ENCODE measurements around the gene FLOT2. TPM values are rescaled to one million over a fixed set of nuclear protein-coding genes. Genes with fewer than 3 reads are reported as not detected.

Gene FLOT2
- total RNA-seq, 1 experiment from 2014 or later, result 98.1 TPM

- no peak overlapping the region for H3K4me2 ChIP-seq (ENCODE audit: low read length)
- H3K27me3 ChIP-seq (ENCODE audit: insufficient read depth, low read length), result no peaks in the 10 kb centered on the region
- H3K27ac ChIP-seq (ENCODE audit: low read depth, low read length), result no peak overlapping the region
- ATAC-seq (no peak), DNase-seq (ENCODE audit: low read depth, low spot score) (no peak)
- TF ChIP-seq JUND (IDR thresholded peaks at IDR 0.05) (no peak), CBX3 (IDR thresholded peaks at IDR 0.05; ENCODE audit: low read depth) (no peak), EZH2phosphoT487 (IDR thresholded peaks at IDR 0.05; ENCODE audit: borderline replicate concordance) (no peak), SP1 (IDR thresholded peaks at IDR 0.05; ENCODE audit: low read depth) (no peak), TCF7L2 (IDR thresholded peaks at IDR 0.05; ENCODE audit: borderline replicate concordance, extremely low read depth, insufficient read depth, insufficient read length) (no peak), YY1 (IDR thresholded peaks at IDR 0.05; ENCODE audit: extremely low read depth, insufficient replicate concordance, low read depth, low read length) (no peak), EGR1 (IDR thresholded peaks at IDR 0.05; ENCODE audit: low read depth) (no peak), EZH2 (IDR thresholded peaks at IDR 0.05) (no peak)
- TF ChIP-seq, protein P1, sequence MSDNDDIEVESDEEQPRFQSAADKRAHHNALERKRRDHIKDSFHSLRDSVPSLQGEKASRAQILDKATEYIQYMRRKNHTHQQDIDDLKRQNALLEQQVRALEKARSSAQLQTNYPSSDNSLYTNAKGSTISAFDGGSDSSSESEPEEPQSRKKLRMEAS (IDR thresholded peaks at IDR 0.05), result no peak
- no peaks in the 10 kb centered on the region for H4K20me1 ChIP-seq (ENCODE audit: insufficient read depth)
- POLR2A ChIA-PET, result no interaction called here
- H3K9me2 ChIP-seq (ENCODE audit: insufficient read depth), result no peaks in the 10 kb centered on the region
- H3K79me2 ChIP-seq (ENCODE audit: insufficient read depth, low read length), result no peaks in the 10 kb centered on the region
- intact Hi-C loops (cut with micrococcal nuclease), result no loop called here
- H3K9me3 ChIP-seq (ENCODE audit: control insufficient read depth in 1 of 2, insufficient read depth in 1 of 2, low read depth in 1 of 2, low read length in 2 of 2), result no peaks in the 10 kb centered on the region
- H3K4me1 ChIP-seq (ENCODE audit: control insufficient read depth in 1 of 2, insufficient read depth in 2 of 2, low read length in 2 of 2), result no peaks in the 10 kb centered on the region; a peak in 1 of 4 replicates
- H3K4me3 ChIP-seq (replicated peaks in 1 of 2; ENCODE audit: low read depth in 1 of 2, low read length in 2 of 2), result no peak overlapping the region
- no peak overlapping the region for H3K9ac ChIP-seq (ENCODE audit: low read length)
- no peak overlapping the region for H2AFZ ChIP-seq (ENCODE audit: low read depth, low read length, poor library complexity, severe bottlenecking)
- RAD21 ChIA-PET (ENCODE audit: low non-redundant PET in 1 of 2, low total read pairs in 2 of 2, uncharacterized antibody in 2 of 2, unreplicated experiment in 2 of 2), result no interaction called here
- CTCF ChIA-PET, result no interaction called here
- no TSS peak for BruUV-seq (replicated peaks)
- H3K36me3 ChIP-seq (ENCODE audit: control insufficient read depth in 1 of 2, insufficient read depth in 2 of 2, low read length in 2 of 2), result no peaks in the 10 kb centered on the region
These were observed 23.7 kb downstream of the FLOT2 start for GRCh38 chr17:28873839-28874238.

DNA sequence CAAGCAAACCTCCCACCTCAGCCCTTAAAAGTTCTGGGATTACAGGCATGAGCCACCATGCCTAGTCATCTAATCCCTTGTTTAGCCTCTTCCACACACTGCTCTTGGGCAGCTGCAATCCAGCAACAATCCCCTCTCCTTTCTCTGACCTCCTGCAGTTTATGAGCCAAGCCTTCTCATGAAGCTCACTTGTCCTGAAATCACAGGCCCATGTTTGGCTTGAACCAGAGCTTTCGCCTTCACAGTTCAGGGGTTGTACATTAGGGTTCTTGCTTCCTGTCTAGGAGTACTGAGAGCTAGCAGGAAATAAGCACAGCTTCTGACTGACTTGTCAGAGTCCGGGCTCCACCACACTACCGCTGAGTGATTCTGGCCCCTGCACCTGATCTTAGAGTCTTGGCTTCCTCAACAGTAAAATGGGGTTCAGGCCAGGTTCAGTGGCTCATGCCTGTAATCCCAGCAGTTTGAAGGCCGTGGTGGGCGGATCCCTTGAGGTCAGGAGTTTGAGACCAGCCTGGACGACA lies 26.4 kb downstream of the FLOT2 start:
- no peak for ATAC-seq
- no peak for DNase-seq (ENCODE audit: low read depth, low spot score)
- no peak overlapping the region for H3K27ac ChIP-seq (ENCODE audit: low read depth, low read length)
- no peaks in the 10 kb centered on the region for H3K9me2 ChIP-seq (ENCODE audit: insufficient read depth)
- H3K9me3 ChIP-seq (ENCODE audit: control insufficient read depth in 1 of 2, insufficient read depth in 1 of 2, low read depth in 1 of 2, low read length in 2 of 2), result no peaks in the 10 kb centered on the region
- H3K79me2 ChIP-seq (ENCODE audit: insufficient read depth, low read length), result no peaks in the 10 kb centered on the region
- no peak overlapping the region for H3K9ac ChIP-seq (ENCODE audit: low read length)
- no peak overlapping the region for H3K4me3 ChIP-seq (replicated peaks in 1 of 2; ENCODE audit: low read depth in 1 of 2, low read length in 2 of 2)
- H2AFZ ChIP-seq (ENCODE audit: low read depth, low read length, poor library complexity, severe bottlenecking), result no peak overlapping the region
- TF ChIP-seq SRF (IDR thresholded peaks at IDR 0.05; ENCODE audit: low read depth) (no peak), EZH2 (IDR thresholded peaks at IDR 0.05) (no peak), EGR1 (IDR thresholded peaks at IDR 0.05; ENCODE audit: low read depth) (no peak), YY1 (IDR thresholded peaks at IDR 0.05; ENCODE audit: extremely low read depth, insufficient replicate concordance, low read depth, low read length) (no peak), FOSL1 (IDR thresholded peaks at IDR 0.05; ENCODE audit: low read depth) (no peak), CEBPB (IDR thresholded peaks at IDR 0.05; ENCODE audit: low read depth) (no peak), JUND (IDR thresholded peaks at IDR 0.05) (no peak), CBX3 (IDR thresholded peaks at IDR 0.05; ENCODE audit: low read depth) (no peak), POLR2AphosphoS5 (IDR thresholded peaks at IDR 0.05; ENCODE audit: low read depth, low read length) (no peak), SIN3A (IDR thresholded peaks at IDR 0.05; ENCODE audit: low read depth) (no peak), EZH2phosphoT487 (IDR thresholded peaks at IDR 0.05; ENCODE audit: borderline replicate concordance) (no peak), ATF3 (IDR thresholded peaks at IDR 0.05) (no peak)
- TF ChIP-seq, protein P2, sequence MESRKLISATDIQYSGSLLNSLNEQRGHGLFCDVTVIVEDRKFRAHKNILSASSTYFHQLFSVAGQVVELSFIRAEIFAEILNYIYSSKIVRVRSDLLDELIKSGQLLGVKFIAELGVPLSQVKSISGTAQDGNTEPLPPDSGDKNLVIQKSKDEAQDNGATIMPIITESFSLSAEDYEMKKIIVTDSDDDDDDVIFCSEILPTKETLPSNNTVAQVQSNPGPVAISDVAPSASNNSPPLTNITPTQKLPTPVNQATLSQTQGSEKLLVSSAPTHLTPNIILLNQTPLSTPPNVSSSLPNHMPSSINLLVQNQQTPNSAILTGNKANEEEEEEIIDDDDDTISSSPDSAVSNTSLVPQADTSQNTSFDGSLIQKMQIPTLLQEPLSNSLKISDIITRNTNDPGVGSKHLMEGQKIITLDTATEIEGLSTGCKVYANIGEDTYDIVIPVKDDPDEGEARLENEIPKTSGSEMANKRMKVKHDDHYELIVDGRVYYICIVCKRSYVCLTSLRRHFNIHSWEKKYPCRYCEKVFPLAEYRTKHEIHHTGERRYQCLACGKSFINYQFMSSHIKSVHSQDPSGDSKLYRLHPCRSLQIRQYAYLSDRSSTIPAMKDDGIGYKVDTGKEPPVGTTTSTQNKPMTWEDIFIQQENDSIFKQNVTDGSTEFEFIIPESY (IDR thresholded peaks at IDR 0.05; ENCODE audit: extremely low read depth, insufficient replicate concordance, low read length), result no peak
- H3K4me2 ChIP-seq (ENCODE audit: low read length), result no peak overlapping the region
- RAD21 ChIA-PET (ENCODE audit: low non-redundant PET in 1 of 2, low total read pairs in 2 of 2, uncharacterized antibody in 2 of 2, unreplicated experiment in 2 of 2), result no interaction called here
- POLR2A ChIA-PET, result no interaction called here
- BruUV-seq (replicated peaks), result no TSS peak
- no peaks in the 10 kb centered on the region for H3K36me3 ChIP-seq (ENCODE audit: control insufficient read depth in 1 of 2, insufficient read depth in 2 of 2, low read length in 2 of 2)
- no peaks in the 10 kb centered on the region for H4K20me1 ChIP-seq (ENCODE audit: insufficient read depth)
- H3K4me1 ChIP-seq (ENCODE audit: control insufficient read depth in 1 of 2, insufficient read depth in 2 of 2, low read length in 2 of 2), result no peaks in the 10 kb centered on the region
- intact Hi-C loops (cut with micrococcal nuclease), result no loop called here
- H3K27me3 ChIP-seq (ENCODE audit: insufficient read depth, low read length), result no peaks in the 10 kb centered on the region
- CTCF ChIA-PET, result interaction anchor here (2.2 kb wide), 1 partner anchor 107 kb away, joined by 9 read pairs; no protein-coding TSS in a partner anchor

All from HCT116 (cell line).